Activated CD8-positive, alpha-beta memory T cell treated with anti-CD3 and anti-CD28 coated beads for 48 hours (primary cell): ENCODE data around the gene U2AF1L4.

Source experiments
- DNase-seq, 3 experiments: peaks; one replicate each; pipeline ENCODE4 v3.0.0-alpha.2; 2020; ENCODE audit warnings: low read depth in 2 of 3, low spot score in 2 of 3

U2AF1L4 gene

GRCh38 chr19:35714601-35715354 lies 30.4 kb downstream of the U2AF1L4 start:
- no peak for DNase-seq

GRCh38 chr19:35713904-35714495 lies 31.2 kb downstream of the U2AF1L4 start:
- no peak for DNase-seq

GRCh38 chr19:35713506-35713850 lies 31.7 kb downstream of the U2AF1L4 start:
- no peak for DNase-seq

DNA sequence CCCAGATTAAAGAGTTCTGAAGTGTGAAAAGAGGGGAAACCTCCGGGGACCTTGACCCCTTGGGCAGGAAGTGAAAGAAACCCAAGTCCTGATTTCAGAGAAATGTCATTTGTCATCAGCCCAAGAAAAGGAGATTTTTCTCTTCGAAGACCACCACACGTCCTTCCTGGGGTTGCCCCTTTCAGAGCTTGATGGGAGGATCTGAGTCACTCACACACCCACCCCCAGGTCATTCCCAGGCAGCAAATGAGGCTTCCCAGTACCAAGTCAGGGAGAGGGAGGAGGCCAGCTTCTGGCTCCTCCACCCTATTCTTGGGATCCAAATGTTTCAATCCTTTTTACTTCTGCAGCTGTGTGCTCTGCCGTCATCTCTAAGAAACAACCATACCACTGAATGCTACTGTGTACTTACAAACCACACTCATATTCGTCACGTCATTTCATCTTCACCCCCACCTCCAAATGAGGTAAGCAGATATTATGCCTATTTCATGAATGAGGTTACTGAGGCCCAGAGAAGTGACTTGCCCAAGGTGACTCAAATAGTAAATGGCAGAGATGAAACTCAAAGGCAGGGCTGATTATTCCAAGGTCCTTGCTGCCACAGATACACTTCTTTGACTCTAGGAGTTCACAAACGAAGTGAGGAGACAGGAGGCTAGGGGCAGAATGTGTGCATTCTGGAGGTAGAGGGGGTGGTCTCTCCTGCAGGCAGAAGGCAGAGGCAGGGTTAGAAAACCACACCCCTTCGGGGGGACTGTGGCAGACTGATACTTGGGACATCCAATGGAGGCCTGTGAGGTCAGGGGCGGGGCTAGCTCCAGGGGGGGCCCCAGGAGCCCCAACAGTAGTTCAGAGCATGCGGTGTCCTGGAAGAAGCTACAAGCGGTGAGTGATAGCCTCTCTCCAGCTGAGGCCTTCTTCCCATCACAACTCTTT lies 32.4 kb downstream of the U2AF1L4 start:
- peak; percentile 60 to 76 (median 60) for DNase-seq

GRCh38 chr19:35710784-35711723 lies 34.2 kb downstream of the U2AF1L4 start:
- peak in 2 of 3 experiments; percentile 56 to 65 for DNase-seq

GRCh38 chr19:35708391-35708790 lies 36.8 kb downstream of the U2AF1L4 start:
- no peak for DNase-seq

GRCh38 chr19:35704218-35704617 lies 41.0 kb downstream of the U2AF1L4 start, which contains the start of gene ZBTB32:
TSS of gene ZBTB32 (plus strand) at chr19:35704558. CDS start at chr19:35714627, 10,069 bp downstream.
- DNase-seq: no peak

- DNase-seq: no peak
These were observed 41.9 kb downstream of the U2AF1L4 start for GRCh38 chr19:35703343-35703742.

DNA sequence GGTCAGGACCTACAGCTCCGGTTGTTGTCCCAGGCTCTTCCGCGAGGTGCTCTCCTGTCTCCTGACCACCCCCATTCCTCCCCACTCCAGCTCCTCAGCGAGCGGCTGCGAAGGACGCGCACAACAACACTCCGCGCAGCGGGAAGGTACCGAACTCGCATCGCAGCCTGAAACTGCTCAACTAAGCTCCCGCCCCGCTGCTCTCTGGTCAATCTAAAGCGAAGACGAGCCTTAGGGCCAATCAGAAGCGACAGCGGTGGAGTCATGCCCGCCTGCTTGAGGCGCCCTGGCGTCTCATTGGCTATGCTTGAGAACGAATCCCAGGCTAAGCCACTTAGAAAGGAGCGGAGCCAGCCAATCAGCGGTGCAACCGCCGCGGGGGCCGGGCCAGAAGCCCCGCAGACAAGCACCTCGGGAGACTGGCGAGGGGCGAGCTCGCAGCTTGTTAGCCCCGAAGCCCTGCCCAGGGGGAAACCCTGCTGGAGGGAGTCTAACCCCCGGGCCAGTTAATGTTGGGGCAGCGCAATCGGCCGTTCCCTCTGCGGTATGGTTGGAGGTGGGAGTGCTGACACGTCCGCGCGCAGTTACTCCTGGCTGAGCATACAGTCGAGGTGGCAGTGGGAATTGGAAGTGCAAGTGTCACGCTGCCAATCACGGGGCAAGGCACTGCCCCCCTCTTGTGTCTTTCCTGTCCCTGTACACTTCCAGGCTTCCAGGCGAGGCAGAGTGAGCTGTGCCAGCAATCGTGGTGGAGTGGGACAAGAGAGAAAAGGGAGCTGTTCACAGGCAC lies 42.8 kb downstream of the U2AF1L4 start:
- peak; percentile 64 to 83 (median 83) for DNase-seq

DNA sequence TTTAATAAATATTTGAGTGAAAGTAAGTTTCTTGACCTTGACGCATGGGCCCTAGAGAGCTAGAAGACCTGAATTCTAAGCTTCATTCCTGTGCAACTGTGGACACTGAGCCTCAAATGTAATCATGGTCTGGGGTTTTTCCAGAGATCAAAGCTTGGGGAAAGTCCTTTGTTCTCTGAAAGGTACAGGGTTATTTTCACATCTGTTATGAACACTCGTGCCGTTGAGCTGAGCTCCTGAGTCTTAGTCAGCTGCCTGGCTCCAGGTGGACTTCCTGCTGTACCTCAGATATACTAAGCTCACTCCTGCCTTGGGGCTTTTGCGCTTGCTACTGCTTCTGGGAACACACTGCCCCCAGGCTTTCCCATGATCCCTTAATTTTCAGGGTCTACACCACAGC lies 48.4 kb downstream of the U2AF1L4 start:
- no peak for DNase-seq

DNA sequence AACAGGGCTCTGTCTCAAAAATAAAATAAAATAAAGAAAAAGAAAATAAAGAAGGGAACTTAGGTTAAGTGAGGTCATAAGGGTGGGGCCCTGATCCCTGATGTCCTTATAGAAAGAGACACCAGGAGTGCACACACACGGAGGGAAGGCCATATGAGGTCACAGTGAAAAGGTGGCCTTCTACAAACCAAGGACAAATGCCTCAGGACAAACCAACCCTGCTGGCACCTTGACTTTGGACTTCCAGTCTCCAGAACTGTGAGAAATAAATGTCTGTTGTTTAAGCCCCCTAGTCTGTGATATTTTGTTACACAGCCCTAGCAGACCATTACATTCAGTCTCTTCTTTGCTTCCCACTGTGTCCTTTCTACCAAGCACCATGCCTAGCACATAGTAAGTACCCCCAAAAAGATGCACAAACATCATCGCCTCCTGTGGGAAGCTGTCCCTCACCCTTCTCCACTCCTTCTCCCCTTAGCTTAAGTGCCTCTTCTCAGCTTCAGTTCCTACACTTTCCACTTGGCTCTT lies 49.3 kb downstream of the U2AF1L4 start:
- DNase-seq: no peak

DNA sequence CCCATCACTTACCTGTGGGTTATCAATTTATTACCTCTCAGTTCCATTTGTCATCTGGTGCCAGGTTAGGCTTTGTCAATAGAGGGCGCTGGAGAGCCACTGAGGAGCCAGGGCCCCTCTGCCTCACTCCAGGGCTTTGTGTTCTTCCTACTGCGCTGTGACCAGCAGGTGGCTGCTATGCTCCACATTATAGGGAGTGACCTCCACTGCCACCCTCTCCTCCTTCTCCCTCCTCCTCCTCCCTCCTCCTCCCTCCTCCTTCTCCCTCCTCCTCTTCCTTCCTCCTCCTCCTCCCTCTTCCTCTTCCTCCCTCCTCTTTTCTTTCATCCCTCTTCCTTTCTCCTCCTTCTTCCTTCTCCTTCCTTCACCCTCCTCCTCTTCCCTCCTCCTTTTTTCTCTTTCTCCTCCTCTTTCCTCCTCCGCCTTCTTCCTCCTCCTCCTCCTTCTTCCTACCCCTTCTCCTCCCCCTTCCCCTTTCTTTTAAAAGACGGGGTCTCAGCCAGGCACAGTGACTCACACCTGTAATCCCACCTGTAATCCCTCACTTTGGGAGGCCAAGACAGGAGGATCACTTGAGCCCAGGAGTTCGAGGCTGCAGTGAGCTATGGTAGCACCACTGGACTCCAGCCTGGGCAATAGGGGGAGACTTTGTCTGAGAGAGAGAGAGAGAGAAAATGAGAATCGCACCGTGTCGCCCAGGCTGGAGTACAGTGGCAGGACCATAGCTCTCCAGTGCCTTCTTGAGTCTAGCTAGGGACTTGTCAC lies 51.2 kb downstream of the U2AF1L4 start:
- DNase-seq: peak in 2 of 3 experiments; percentile 73 to 89

GRCh38 chr19:35693422-35693821 lies 51.8 kb downstream of the U2AF1L4 start:
- DNase-seq: no peak
